Fibroblast of mammary gland (primary cell): ENCODE results near the gene LRRK1.

ENCODE experiments used
- DNase-seq: peaks from one replicate; pipeline ENCODE4 v3.0.0-alpha.2; 2010; ENCODE audit warnings: low read depth
- H3K4me3 ChIP-seq: 2 replicates; pipeline ENCODE4 v1.5.1; 2011; ENCODE audit warnings: low read depth, mild to moderate bottlenecking, low read length, moderate library complexity; ENCODE audit not compliant: control insufficient read depth
- CTCF ChIP-seq: conservative IDR thresholded peaks from 2 replicates; pipeline ENCODE4 v1.5.1; 2011; ENCODE audit warnings: low read depth, low read length, inconsistent platforms; ENCODE audit not compliant: control insufficient read depth, insufficient read depth

The LRRK1 gene

GRCh38 chr15:100890850-100891249 lies 28.3 kb upstream of the LRRK1 start:
- DNase-seq, result no peak
- H3K4me3 ChIP-seq, result no peak overlapping the region
- TF ChIP-seq CTCF, result no peak

GRCh38 chr15:100891307-100892012 lies 27.7 kb upstream of the LRRK1 start:
- no peak for TF ChIP-seq CTCF

GRCh38 chr15:100892013-100892355 lies 27.2 kb upstream of the LRRK1 start:
- DNase-seq, result no peak
- no peak for TF ChIP-seq CTCF
- H3K4me3 ChIP-seq, result no peak overlapping the region

More at GRCh38 chr15:100891307-100892012, 27.7 kb upstream of the LRRK1 start:
- DNase-seq, result no peak
- no peak overlapping the region for H3K4me3 ChIP-seq

GRCh38 chr15:100893261-100893963 lies 25.7 kb upstream of the LRRK1 start:
- TF ChIP-seq CTCF, result no peak
- DNase-seq, result no peak
- H3K4me3 ChIP-seq, result no peak overlapping the region

GRCh38 chr15:100893964-100894295 lies 25.2 kb upstream of the LRRK1 start:
- no peak for TF ChIP-seq CTCF
- H3K4me3 ChIP-seq, result no peak overlapping the region
- DNase-seq, result no peak

GRCh38 chr15:100895721-100896120 lies 23.4 kb upstream of the LRRK1 start:
- no peak overlapping the region for H3K4me3 ChIP-seq
- DNase-seq, result no peak
- TF ChIP-seq CTCF, result no peak
